Activated naive CD8-positive, alpha-beta T cell treated with anti-CD3 and anti-CD28 coated beads for 36 hours (primary cell): ENCODE results near the gene ABCA4. TPM values are rescaled to one million over a fixed set of nuclear protein-coding genes. Genes with fewer than 3 reads are reported as not detected.
"Not testable (repeated sequence)": the region's sequence is repeated elsewhere in the genome, so short reads cannot be mapped to it uniquely, and the experiment has no call there.

Source experiments
- DNase-seq: peaks from one replicate; pipeline ENCODE4 v3.0.0; 2021
- H3K27ac Mint-ChIP-seq: one replicate; pipeline ENCODE4 v1.8.0; 2022; ENCODE audit warnings: mild to moderate bottlenecking, moderate library complexity, mixed read lengths
- H3K27me3 Mint-ChIP-seq: one replicate; pipeline ENCODE4 v1.8.0; 2022; ENCODE audit warnings: mild to moderate bottlenecking, mixed read lengths
- H3K36me3 Mint-ChIP-seq: one replicate; pipeline ENCODE4 v1.8.0; 2021; ENCODE audit warnings: mild to moderate bottlenecking, mixed read lengths
- H3K4me1 Mint-ChIP-seq: one replicate; pipeline ENCODE4 v1.8.0; 2021; ENCODE audit warnings: mixed read lengths
- H3K4me3 Mint-ChIP-seq: one replicate; pipeline ENCODE4 v1.8.0; 2022; ENCODE audit warnings: mild to moderate bottlenecking, moderate library complexity, mixed read lengths
- H3K9me3 Mint-ChIP-seq: one replicate; pipeline ENCODE4 v1.8.0; 2022; ENCODE audit warnings: mixed read lengths
- total RNA-seq, 2 experiments: library from RNA; stranded (reverse); gene quantifications; one replicate each; pipeline ENCODE4 v1.2.3, GENCODE V29; 2021

Gene ABCA4
- total RNA-seq, 2 experiments from 2014 or later = not detected

DNA sequence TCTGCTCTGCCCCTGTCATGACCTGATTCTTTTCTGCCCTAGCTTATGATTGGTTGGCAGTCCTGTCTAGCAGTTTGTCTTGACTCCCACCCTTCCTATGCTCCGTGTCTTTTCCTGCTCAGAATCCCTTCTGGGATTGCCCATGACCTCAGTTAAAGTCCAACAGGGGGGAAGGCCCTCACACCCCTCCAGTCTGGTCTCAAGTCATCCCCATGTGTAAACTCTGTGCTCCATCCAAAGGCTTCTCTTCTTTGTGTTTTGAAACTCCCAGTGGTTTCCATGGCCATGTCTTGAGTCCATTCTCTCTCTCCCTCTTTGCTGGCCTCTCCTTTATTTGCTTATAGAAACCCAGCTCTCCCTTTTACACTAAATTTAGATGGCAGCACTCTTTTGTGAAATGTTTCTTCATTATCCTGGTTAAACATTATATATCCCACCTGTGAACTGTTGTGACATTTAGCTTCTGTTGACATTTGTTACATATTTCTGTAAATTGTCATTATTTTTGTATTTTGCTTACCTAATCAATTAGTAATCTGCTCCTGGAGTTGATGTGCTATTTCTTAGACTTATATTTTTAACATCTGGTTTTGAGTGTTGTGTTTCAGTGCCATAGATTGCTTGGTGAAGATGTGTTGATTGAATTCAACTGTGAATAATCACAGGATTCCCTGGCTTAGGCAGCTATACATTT, 162.8 kb downstream of the ABCA4 start:
- DNase-seq = no peak
- Mint-ChIP-seq H3K4me1 (no peaks in the 10 kb centered on the region), H3K27me3 (no peaks in the 10 kb centered on the region), H3K9me3 (peaks cover 22% of the 10 kb centered on the region), H3K4me3 (no peak overlapping the region), H3K27ac (no peak overlapping the region), H3K36me3 (no peaks in the 10 kb centered on the region)

GRCh38 chr1:93955765-93956164, 165.2 kb downstream of the ABCA4 start:
- Mint-ChIP-seq H3K4me1 (no peaks in the 10 kb centered on the region), H3K9me3 (peaks cover 40% of the 10 kb centered on the region), H3K4me3 (no peak overlapping the region), H3K27ac (no peak overlapping the region), H3K27me3 (no peaks in the 10 kb centered on the region), H3K36me3 (peaks cover 2% of the 10 kb centered on the region)
- DNase-seq = no peak

DNA sequence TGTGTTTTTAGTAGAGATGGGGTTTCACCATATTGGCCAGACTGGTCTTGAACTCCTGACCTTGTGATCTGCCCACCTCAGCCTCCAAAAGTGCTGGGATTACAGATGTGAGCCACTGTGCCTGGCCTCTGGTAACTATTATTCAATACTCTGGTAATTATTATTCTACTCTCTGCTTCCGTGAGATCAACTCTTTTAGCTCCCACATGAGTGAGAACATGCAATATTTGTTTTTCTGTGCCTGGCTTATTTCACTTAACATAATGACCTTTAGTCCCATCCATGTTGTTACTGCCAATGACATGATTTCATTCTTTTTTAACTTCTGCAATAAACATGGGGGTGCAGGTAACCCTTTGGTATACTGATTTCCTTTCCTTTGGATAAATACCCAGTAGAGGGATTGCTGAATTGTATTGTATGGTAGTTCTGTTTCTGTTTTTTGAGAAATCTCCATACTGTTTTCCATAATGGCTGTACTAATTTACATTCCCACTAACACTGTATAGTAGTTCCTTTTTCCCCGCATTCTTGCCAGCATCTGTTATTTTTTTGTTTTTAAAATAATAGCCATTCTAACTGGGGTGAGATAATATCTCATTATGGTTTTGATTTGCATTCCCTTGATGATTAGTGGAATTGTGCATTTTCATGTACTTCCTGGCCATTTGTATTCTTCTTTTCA, 173.8 kb downstream of the ABCA4 start:
- H3K4me3 Mint-ChIP-seq, H3K27ac Mint-ChIP-seq, H3K4me1 Mint-ChIP-seq, H3K36me3 Mint-ChIP-seq, H3K27me3 Mint-ChIP-seq, DNase-seq: not testable (repeated sequence)
- peaks cover 14% of the 10 kb centered on the region for H3K9me3 Mint-ChIP-seq

Other genes starting within 250 kb of the ABCA4 start
- 100 to 1,000 TPM; 114 to 117 TPM for gene DNTTIP2, start 241.9 kb downstream of the ABCA4 start, total RNA-seq
- 10 to 100 TPM; 16.0 to 17.8 TPM for gene GCLM, start 211.7 kb downstream of the ABCA4 start, total RNA-seq
- gene ARHGAP29, start 116.4 kb upstream of the ABCA4 start, total RNA-seq = not detected